GM12878 (cell line): Measurements from ENCODE around the gene NNMT.

Experiments used
- BHLHE40 ChIP-seq, 2 experiments: fragments of 450-650 bp in 1 of 2; IDR thresholded peaks; 2 replicates each; pipeline ENCODE4 v1.6.1; 2011 to 2017; ENCODE audit warnings: low read depth in 2 of 2, borderline replicate concordance in 1 of 2, improper control_type of control experiment in 1 of 2, low read length in 1 of 2, mild to moderate bottlenecking in 1 of 2
- CHD2 ChIP-seq: IDR thresholded peaks from 2 replicates; pipeline ENCODE4 v1.6.1; 2011; ENCODE audit warnings: low read depth, low read length, improper control_type of control experiment, borderline replicate concordance
- CTCF ChIP-seq, 3 experiments: IDR thresholded peaks in 2 of 3; conservative IDR thresholded peaks in 1 of 3; 2 replicates each; pipeline ENCODE4 v1.5.1; 2011; ENCODE audit warnings: low read depth in 3 of 3, low read length in 3 of 3, mild to moderate bottlenecking in 3 of 3, control low read depth in 2 of 3, moderate library complexity in 2 of 3, inconsistent platforms in 1 of 3, mixed read lengths in 1 of 3; ENCODE audit not compliant: control insufficient read depth in 2 of 3, insufficient read depth in 1 of 3; ENCODE audit errors: extremely low read depth in 1 of 3
- ELK1 ChIP-seq: IDR thresholded peaks from 2 replicates; pipeline ENCODE4 v1.6.1; 2012; ENCODE audit warnings: low read depth, low read length, improper control_type of control experiment
- EZH2 ChIP-seq: IDR thresholded peaks from 2 replicates; pipeline ENCODE4 v1.6.1; 2012; ENCODE audit warnings: low read depth, mild to moderate bottlenecking, control low read depth, inconsistent platforms, low read length, borderline replicate concordance; ENCODE audit not compliant: control insufficient read depth
- GABPA ChIP-seq: IDR thresholded peaks from 2 replicates; pipeline ENCODE4 v1.6.1; 2014; ENCODE audit warnings: antibody characterized with exemption, low read depth, mild to moderate bottlenecking, inconsistent platforms
- POLR2A ChIP-seq: IDR thresholded peaks from 2 replicates; pipeline ENCODE4 v1.6.1; 2011; ENCODE audit warnings: low read depth, mild to moderate bottlenecking, low read length
- RB1 ChIP-seq: fragments of 450-650 bp; formaldehyde crosslinking; IDR thresholded peaks from 2 replicates; pipeline ENCODE4 v1.6.1; 2017; ENCODE audit warnings: mild to moderate bottlenecking, borderline replicate concordance
- SPI1 ChIP-seq: IDR thresholded peaks from 2 replicates; pipeline ENCODE4 v1.6.1; 2011; ENCODE audit warnings: low read depth, mild to moderate bottlenecking, low read length, moderate library complexity, borderline replicate concordance; ENCODE audit not compliant: insufficient read depth
- TCF7 ChIP-seq: IDR thresholded peaks from 2 replicates; pipeline ENCODE4 v1.6.1; 2014; ENCODE audit warnings: antibody characterized with exemption, borderline replicate concordance

- TF ChIP-seq ELK1 (no peak), POLR2A (no peak), BHLHE40 (IDR thresholded peaks at IDR 0.05; ENCODE audit: borderline replicate concordance in 1 of 2, low read depth in 2 of 2, low read length in 1 of 2) (no peak), CTCF (IDR thresholded peaks at IDR 0.05 in 2 of 3, conservative IDR thresholded peaks at IDR 0.05 in 1 of 3; ENCODE audit: control insufficient read depth in 2 of 3, extremely low read depth in 1 of 3, insufficient read depth in 1 of 3, low read depth in 3 of 3, low read length in 3 of 3) (no peak), EZH2 (no peak), CHD2 (no peak), GABPA (no peak), RB1 (no peak), TCF7 (no peak), SPI1 (no peak)
These were observed 13.7 kb upstream of the NNMT start for GRCh38 chr11:114282488-114282887.
